ENCODE data around the gene ENDOD1. TPM values are rescaled to one million over a fixed set of nuclear protein-coding genes. Genes with fewer than 3 reads are reported as not detected.
A peak's percentile ranks its signal among the peaks of the same experiment; 100 is the strongest.

ENDOD1 gene
- total and polyA plus RNA-seq, 2 experiments from 2014 or later: 15.5 to 33.7 TPM

GRCh38 chr11:95057959-95058358 lies 31.7 kb upstream of the ENDOD1 start:
- Histone ChIP-seq H3K27me3 (replicated peaks; ENCODE audit: insufficient read depth) (peaks cover 19% of the 10 kb centered on the region), H3F3A (ENCODE audit: insufficient read depth) (no peaks in the 10 kb centered on the region), H3K9me3 (ENCODE audit: low read depth) (no peaks in the 10 kb centered on the region), H4K20me1 (ENCODE audit: insufficient read depth) (no peaks in the 10 kb centered on the region), H3K4me2 (ENCODE audit: unreplicated experiment) (no peak overlapping the region), H2AFZ (no peak overlapping the region), H3K27ac (no peak overlapping the region), H3K4me1 (ENCODE audit: insufficient read depth) (no peaks in the 10 kb centered on the region), H3K36me3 (ENCODE audit: low read depth) (no peaks in the 10 kb centered on the region), H3K9ac (no peak overlapping the region), H3K79me2 (ENCODE audit: insufficient read depth) (no peaks in the 10 kb centered on the region), H3K4me3 (no peak overlapping the region), H3K9me2 (ENCODE audit: insufficient read depth) (no peaks in the 10 kb centered on the region)
- in situ Hi-C loops (cut with MboI): no loop called here
- WGBS, 2 experiments (ENCODE audit: low coverage in 1 of 2, low lambda C conversion rate in 2 of 2, missing lambda C conversion rate in 2 of 2): 82 to 84% methylated on average over 8 of the region's 8 CpGs
- no peak for TF ChIP-seq EZH2phosphoT487 (IDR thresholded peaks at IDR 0.05; ENCODE audit: insufficient read depth, low read depth)
- TF ChIP-seq EZH2 (IDR thresholded peaks at IDR 0.05; ENCODE audit: insufficient read depth, poor library complexity, severe bottlenecking): no peak
- DNase-seq: no peak

- 38 to 52% methylated on average over 1 of the region's 1 CpG for WGBS, 2 experiments (ENCODE audit: low coverage in 1 of 2, low lambda C conversion rate in 2 of 2, missing lambda C conversion rate in 2 of 2)
- Histone ChIP-seq H4K20me1 (ENCODE audit: insufficient read depth) (no peaks in the 10 kb centered on the region), H3K4me2 (ENCODE audit: unreplicated experiment) (no peak overlapping the region), H3K4me1 (ENCODE audit: insufficient read depth) (no peaks in the 10 kb centered on the region), H2AFZ (no peak overlapping the region), H3K27me3 (replicated peaks; ENCODE audit: insufficient read depth) (peaks cover 19% of the 10 kb centered on the region), H3K4me3 (no peak overlapping the region), H3K36me3 (ENCODE audit: low read depth) (no peaks in the 10 kb centered on the region), H3K79me2 (ENCODE audit: insufficient read depth) (no peaks in the 10 kb centered on the region), H3K9me3 (ENCODE audit: low read depth) (no peaks in the 10 kb centered on the region), H3F3A (ENCODE audit: insufficient read depth) (no peaks in the 10 kb centered on the region), H3K9ac (no peak overlapping the region), H3K27ac (no peak overlapping the region), H3K9me2 (ENCODE audit: insufficient read depth) (no peaks in the 10 kb centered on the region)
- in situ Hi-C loops (cut with MboI): no loop called here
- TF ChIP-seq EZH2phosphoT487 (IDR thresholded peaks at IDR 0.05; ENCODE audit: insufficient read depth, low read depth): no peak
- no peak for TF ChIP-seq EZH2 (IDR thresholded peaks at IDR 0.05; ENCODE audit: insufficient read depth, poor library complexity, severe bottlenecking)
- peak; percentile 35 for DNase-seq
These were observed 31.0 kb upstream of the ENDOD1 start for GRCh38 chr11:95058621-95059020.

- Histone ChIP-seq H3K27me3 (replicated peaks; ENCODE audit: insufficient read depth) (peaks cover 18% of the 10 kb centered on the region), H4K20me1 (ENCODE audit: insufficient read depth) (no peaks in the 10 kb centered on the region), H3K4me1 (ENCODE audit: insufficient read depth) (no peaks in the 10 kb centered on the region), H3K9me3 (ENCODE audit: low read depth) (no peaks in the 10 kb centered on the region), H2AFZ (no peak overlapping the region), H3K36me3 (ENCODE audit: low read depth) (no peaks in the 10 kb centered on the region), H3K9me2 (ENCODE audit: insufficient read depth) (no peaks in the 10 kb centered on the region), H3K4me2 (ENCODE audit: unreplicated experiment) (no peak overlapping the region), H3K27ac (no peak overlapping the region), H3F3A (ENCODE audit: insufficient read depth) (no peaks in the 10 kb centered on the region), H3K9ac (no peak overlapping the region), H3K4me3 (no peak overlapping the region), H3K79me2 (ENCODE audit: insufficient read depth) (no peaks in the 10 kb centered on the region)
- in situ Hi-C loops (cut with MboI): no loop called here
- WGBS, 2 experiments (ENCODE audit: low coverage in 1 of 2, low lambda C conversion rate in 2 of 2, missing lambda C conversion rate in 2 of 2): 87 to 90% methylated on average over 6 of the region's 6 CpGs
- DNase-seq: no peak
- no peak for TF ChIP-seq EZH2phosphoT487 (IDR thresholded peaks at IDR 0.05; ENCODE audit: insufficient read depth, low read depth)
- no peak for TF ChIP-seq EZH2 (IDR thresholded peaks at IDR 0.05; ENCODE audit: insufficient read depth, poor library complexity, severe bottlenecking)
These were observed 30.6 kb upstream of the ENDOD1 start for GRCh38 chr11:95059046-95059445.

- H3K4me2 ChIP-seq (ENCODE audit: unreplicated experiment): no peak overlapping the region
These were observed 24.3 kb upstream of the ENDOD1 start for GRCh38 chr11:95065336-95065735.

GRCh38 chr11:95066716-95067038 lies 23.0 kb upstream of the ENDOD1 start, which contains the start of gene SRSF8:
TSS of gene SRSF8 (plus strand) at chr11:95066919. CDS start at chr11:95067227, 308 bp downstream.
- no peak for DNase-seq
- peaks cover 23% of the 10 kb centered on the region for H3F3A ChIP-seq (ENCODE audit: insufficient read depth)
- in situ Hi-C loops (cut with MboI): no loop called here
- H3K79me2 ChIP-seq (ENCODE audit: insufficient read depth): peaks cover 34% of the 10 kb centered on the region
- H3K9me2 ChIP-seq (ENCODE audit: insufficient read depth): no peaks in the 10 kb centered on the region
- H4K20me1 ChIP-seq (ENCODE audit: insufficient read depth): no peaks in the 10 kb centered on the region
- peak within 1 kb of the TSS; percentile 85 for H3K27ac ChIP-seq
- peak within 1 kb of the TSS; percentile 93 for H3K9ac ChIP-seq
- no peaks in the 10 kb centered on the region for H3K9me3 ChIP-seq (ENCODE audit: low read depth)
- TF ChIP-seq EZH2 (IDR thresholded peaks at IDR 0.05; ENCODE audit: insufficient read depth, poor library complexity, severe bottlenecking) (no peak), EZH2phosphoT487 (IDR thresholded peaks at IDR 0.05; ENCODE audit: insufficient read depth, low read depth) (no peak)
- WGBS, 2 experiments (ENCODE audit: low coverage in 1 of 2, low lambda C conversion rate in 2 of 2, missing lambda C conversion rate in 2 of 2): 1% methylated on average over 4 of the region's 4 CpGs
- no peaks in the 10 kb centered on the region for H3K36me3 ChIP-seq (ENCODE audit: low read depth)
- H3K4me3 ChIP-seq: peak within 1 kb of the TSS; percentile 99
- peaks cover 12% of the 10 kb centered on the region for H3K4me1 ChIP-seq (ENCODE audit: insufficient read depth)
- H3K4me2 ChIP-seq (ENCODE audit: unreplicated experiment): peak within 1 kb of the TSS; percentile 98
- peak within 1 kb of the TSS; percentile 91 for H2AFZ ChIP-seq
- H3K27me3 ChIP-seq (replicated peaks; ENCODE audit: insufficient read depth): no peaks in the 10 kb centered on the region

More at GRCh38 chr11:95065336-95065735, 24.3 kb upstream of the ENDOD1 start:
- Histone ChIP-seq H3F3A (ENCODE audit: insufficient read depth) (peaks cover 23% of the 10 kb centered on the region), H3K9me2 (ENCODE audit: insufficient read depth) (no peaks in the 10 kb centered on the region), H3K4me1 (ENCODE audit: insufficient read depth) (peaks cover 12% of the 10 kb centered on the region), H3K4me3 (no peak overlapping the region), H3K9ac (no peak overlapping the region), H2AFZ (no peak overlapping the region), H3K36me3 (ENCODE audit: low read depth) (no peaks in the 10 kb centered on the region), H4K20me1 (ENCODE audit: insufficient read depth) (no peaks in the 10 kb centered on the region), H3K9me3 (ENCODE audit: low read depth) (no peaks in the 10 kb centered on the region), H3K27me3 (replicated peaks; ENCODE audit: insufficient read depth) (no peaks in the 10 kb centered on the region), H3K27ac (no peak overlapping the region), H3K79me2 (ENCODE audit: insufficient read depth) (peaks cover 25% of the 10 kb centered on the region)
- 95 to 100% methylated on average over 1 of the region's 1 CpG for WGBS, 2 experiments (ENCODE audit: low coverage in 1 of 2, low lambda C conversion rate in 2 of 2, missing lambda C conversion rate in 2 of 2)
- in situ Hi-C loops (cut with MboI): no loop called here
- DNase-seq: no peak
- TF ChIP-seq EZH2 (IDR thresholded peaks at IDR 0.05; ENCODE audit: insufficient read depth, poor library complexity, severe bottlenecking): no peak
- no peak for TF ChIP-seq EZH2phosphoT487 (IDR thresholded peaks at IDR 0.05; ENCODE audit: insufficient read depth, low read depth)

Data from GM23248 (cell line).